GM18861 (cell line): ENCODE results near the gene ZDHHC12.
"Not testable (repeated sequence)": the region's sequence is repeated elsewhere in the genome, so short reads cannot be mapped to it uniquely, and the experiment has no call there.

ENCODE experiments used
- ATAC-seq: cut with Tn5 transposase; IDR thresholded peaks from one replicate; pipeline ENCODE4 v1.9.1; 2021; ENCODE audit not compliant: unreplicated experiment

Gene ZDHHC12

GRCh38 chr9:128712451-128713410 lies 11.2 kb downstream of the ZDHHC12 start:
- no peak for ATAC-seq

- no peak for ATAC-seq
Measured at GRCh38 chr9:128707446-128707845, 16.5 kb downstream of the ZDHHC12 start.

GRCh38 chr9:128706671-128707381 lies 17.1 kb downstream of the ZDHHC12 start:
- ATAC-seq = no peak

GRCh38 chr9:128706045-128706444 lies 17.9 kb downstream of the ZDHHC12 start:
- no peak for ATAC-seq

- no peak for ATAC-seq
Measured at GRCh38 chr9:128705051-128705965, 18.6 kb downstream of the ZDHHC12 start.

GRCh38 chr9:128704356-128704670 lies 19.6 kb downstream of the ZDHHC12 start:
- no peak for ATAC-seq

- no peak for ATAC-seq
Measured at GRCh38 chr9:128703616-128704355, 20.1 kb downstream of the ZDHHC12 start.

- no peak for ATAC-seq
Measured at GRCh38 chr9:128702949-128703615, 20.8 kb downstream of the ZDHHC12 start.

GRCh38 chr9:128702445-128702948 lies 21.4 kb downstream of the ZDHHC12 start, which contains the start of gene PKN3:
Gene PKN3 (plus strand): TSS chr9:128702503. CDS start chr9:128702916, 413 bp downstream.
- peak; percentile 65 for ATAC-seq

- ATAC-seq = no peak
Measured at GRCh38 chr9:128701227-128701854, 22.6 kb downstream of the ZDHHC12 start.

- not testable (repeated sequence) for ATAC-seq
Measured at GRCh38 chr9:128699096-128699795, 24.7 kb downstream of the ZDHHC12 start.

GRCh38 chr9:128696923-128697707 lies 26.8 kb downstream of the ZDHHC12 start:
- ATAC-seq = no peak

GRCh38 chr9:128694344-128694743 lies 29.6 kb downstream of the ZDHHC12 start:
- no peak for ATAC-seq

GRCh38 chr9:128693738-128694137 lies 30.2 kb downstream of the ZDHHC12 start:
- not testable (repeated sequence) for ATAC-seq

- no peak for ATAC-seq
Measured at GRCh38 chr9:128690684-128691034, 33.3 kb downstream of the ZDHHC12 start.

GRCh38 chr9:128689820-128690683 lies 33.9 kb downstream of the ZDHHC12 start:
- ATAC-seq = no peak

- ATAC-seq = no peak
Measured at GRCh38 chr9:128689293-128689774, 34.6 kb downstream of the ZDHHC12 start.
